ENCODE measurements around the gene ADCY6.

The ADCY6 gene

GRCh38 chr12:48807981-48808380, 19.1 kb upstream of the ADCY6 start:
- DNase-seq (ENCODE audit: low read depth): no peak
- H3K4me3 ChIP-seq (ENCODE audit: low read depth, low read length): no peak overlapping the region
- TF ChIP-seq, protein P1, sequence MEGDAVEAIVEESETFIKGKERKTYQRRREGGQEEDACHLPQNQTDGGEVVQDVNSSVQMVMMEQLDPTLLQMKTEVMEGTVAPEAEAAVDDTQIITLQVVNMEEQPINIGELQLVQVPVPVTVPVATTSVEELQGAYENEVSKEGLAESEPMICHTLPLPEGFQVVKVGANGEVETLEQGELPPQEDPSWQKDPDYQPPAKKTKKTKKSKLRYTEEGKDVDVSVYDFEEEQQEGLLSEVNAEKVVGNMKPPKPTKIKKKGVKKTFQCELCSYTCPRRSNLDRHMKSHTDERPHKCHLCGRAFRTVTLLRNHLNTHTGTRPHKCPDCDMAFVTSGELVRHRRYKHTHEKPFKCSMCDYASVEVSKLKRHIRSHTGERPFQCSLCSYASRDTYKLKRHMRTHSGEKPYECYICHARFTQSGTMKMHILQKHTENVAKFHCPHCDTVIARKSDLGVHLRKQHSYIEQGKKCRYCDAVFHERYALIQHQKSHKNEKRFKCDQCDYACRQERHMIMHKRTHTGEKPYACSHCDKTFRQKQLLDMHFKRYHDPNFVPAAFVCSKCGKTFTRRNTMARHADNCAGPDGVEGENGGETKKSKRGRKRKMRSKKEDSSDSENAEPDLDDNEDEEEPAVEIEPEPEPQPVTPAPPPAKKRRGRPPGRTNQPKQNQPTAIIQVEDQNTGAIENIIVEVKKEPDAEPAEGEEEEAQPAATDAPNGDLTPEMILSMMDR (conservative IDR thresholded peaks at IDR 0.05; ENCODE audit: low read depth, low read length): no peak

GRCh38 chr12:48803675-48804074, 14.8 kb upstream of the ADCY6 start:
- TF ChIP-seq, protein P1 (conservative IDR thresholded peaks at IDR 0.05; ENCODE audit: low read depth, low read length): no peak
- no peak for DNase-seq (ENCODE audit: low read depth)
- no peak overlapping the region for H3K4me3 ChIP-seq (ENCODE audit: low read depth, low read length)

DNA sequence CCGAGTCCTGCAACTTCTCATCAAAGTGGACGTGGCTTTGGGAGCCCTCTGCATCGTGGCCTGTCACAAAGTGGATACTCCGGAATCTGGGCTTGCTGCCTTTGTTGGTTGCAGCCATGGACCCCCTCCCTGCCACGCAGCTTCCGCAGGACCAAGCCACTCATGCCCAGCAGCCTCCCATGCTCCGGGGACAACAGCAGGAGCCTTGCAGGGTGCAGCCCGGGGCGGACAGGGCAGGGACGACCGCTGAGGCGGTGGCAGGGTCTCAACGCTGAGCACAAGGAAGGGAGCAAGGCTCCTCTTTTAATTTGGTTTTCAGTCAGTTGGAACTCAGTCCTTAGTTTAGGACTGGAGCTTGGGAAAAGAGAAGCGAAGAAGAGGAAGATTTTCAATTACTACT, 12.1 kb upstream of the ADCY6 start:
- no peak overlapping the region for H3K4me3 ChIP-seq (ENCODE audit: low read depth, low read length)
- no peak for DNase-seq (ENCODE audit: low read depth)
- TF ChIP-seq, protein P1 (conservative IDR thresholded peaks at IDR 0.05; ENCODE audit: low read depth, low read length): no peak

DNA sequence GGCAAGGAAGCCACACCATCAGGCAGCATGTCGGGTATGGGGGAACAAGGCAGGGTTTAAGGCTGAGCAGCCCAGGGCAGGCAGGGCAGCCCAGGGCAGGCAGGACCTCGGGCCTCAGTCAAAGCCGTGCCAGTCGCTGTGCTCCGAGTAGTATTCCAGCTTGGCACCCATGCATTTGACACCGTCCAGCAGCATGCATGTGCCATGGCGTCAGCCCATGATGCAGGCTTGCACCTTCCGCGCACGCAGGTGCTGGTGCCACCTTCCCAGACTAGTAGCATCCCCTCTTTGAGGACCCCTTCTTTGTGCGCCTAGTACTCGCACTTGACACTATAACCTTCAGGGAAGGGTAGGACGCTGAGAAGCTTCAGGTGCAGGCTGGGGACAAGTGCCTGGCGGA, 11.6 kb upstream of the ADCY6 start:
- no peak for DNase-seq (ENCODE audit: low read depth)
- no peak overlapping the region for H3K4me3 ChIP-seq (ENCODE audit: low read depth, low read length)
- TF ChIP-seq, protein P1 (conservative IDR thresholded peaks at IDR 0.05; ENCODE audit: low read depth, low read length): no peak

- TF ChIP-seq, protein P1 (conservative IDR thresholded peaks at IDR 0.05; ENCODE audit: low read depth, low read length): no peak
- H3K4me3 ChIP-seq (ENCODE audit: low read depth, low read length): no peak overlapping the region
- DNase-seq (ENCODE audit: low read depth): no peak
These were observed 8.1 kb upstream of the ADCY6 start for GRCh38 chr12:48796976-48797375.

DNA sequence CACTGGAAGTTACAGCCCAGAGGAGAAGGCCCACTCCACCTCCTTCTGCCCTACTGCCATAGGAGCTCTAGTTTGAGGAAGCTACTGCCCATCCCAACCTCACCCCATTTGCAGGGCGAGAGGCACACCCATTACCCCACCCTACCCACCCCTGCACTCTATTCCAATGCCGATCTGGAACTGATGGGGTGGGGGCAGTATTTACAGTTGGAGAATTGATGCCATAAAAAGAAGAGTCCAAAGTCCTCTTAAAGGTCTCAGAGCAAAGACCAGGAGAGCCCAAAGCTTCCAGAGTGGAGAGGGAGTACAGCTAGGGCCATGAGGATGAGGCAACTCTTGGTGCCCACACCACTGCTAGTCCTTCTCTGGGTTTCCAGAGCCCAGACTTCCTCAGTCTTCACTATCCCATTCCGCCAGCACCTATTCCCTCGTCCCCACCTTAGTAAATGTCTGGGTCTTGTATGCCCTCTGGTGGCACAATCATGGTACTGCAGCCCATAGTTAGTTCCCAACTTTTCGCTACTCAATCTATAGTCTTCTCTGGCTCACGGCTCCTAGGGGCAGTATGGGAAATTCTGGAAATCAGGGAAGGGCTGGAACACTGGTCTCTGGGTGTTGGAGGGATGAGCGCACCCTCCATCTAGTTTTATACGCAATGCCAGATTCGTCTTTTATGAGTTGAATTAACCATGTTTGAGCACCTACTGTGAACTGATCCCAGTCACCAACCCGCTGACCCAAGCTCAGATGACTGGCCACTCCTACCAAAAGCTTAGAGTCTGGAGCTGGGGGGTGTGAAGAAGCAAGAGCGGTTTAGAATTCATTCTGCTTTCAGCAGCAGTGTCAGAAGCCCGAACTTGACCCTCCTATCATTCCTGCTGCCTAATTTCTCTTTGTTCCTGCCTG, 6.9 kb upstream of the ADCY6 start:
- H3K4me3 ChIP-seq (ENCODE audit: low read depth, low read length): no peak overlapping the region
- peak; percentile 83 for DNase-seq (ENCODE audit: low read depth)
- TF ChIP-seq, protein P1 (conservative IDR thresholded peaks at IDR 0.05; ENCODE audit: low read depth, low read length): peak; percentile 94

GRCh38 chr12:48794870-48795269, 6.0 kb upstream of the ADCY6 start:
- TF ChIP-seq, protein P1 (conservative IDR thresholded peaks at IDR 0.05; ENCODE audit: low read depth, low read length): no peak
- DNase-seq (ENCODE audit: low read depth): no peak
- no peak overlapping the region for H3K4me3 ChIP-seq (ENCODE audit: low read depth, low read length)
